ENCODE results near the gene SEMA5A. TPM values are rescaled to one million over a fixed set of nuclear protein-coding genes. Genes with fewer than 3 reads are reported as not detected.

Gene SEMA5A
- total and polyA plus RNA-seq, 2 of the 8 experiments (the other 6 are each of a cell fraction or from before 2014, with no cell fraction given): 5.3 to 8.9 TPM

GRCh38 chr5:9551567-9552537 lies 6.0 kb upstream of the SEMA5A start (continued):
- TF ChIP-seq CBX8 (IDR thresholded peaks at IDR 0.05; ENCODE audit: borderline replicate concordance, low read depth, low read length) (no peak), CREB1 (IDR thresholded peaks at IDR 0.05) (no peak), BRCA1 (IDR thresholded peaks at IDR 0.05; ENCODE audit: low read depth, low read length) (no peak), SP4 (IDR thresholded peaks at IDR 0.05; ENCODE audit: low read length) (no peak), TEAD4 (IDR thresholded peaks at IDR 0.05; ENCODE audit: low read depth, low read length) (no peak), TAF7 (optimal IDR thresholded peaks at IDR 0.05; ENCODE audit: borderline replicate concordance, low read depth, low read length) (no peak), TCF12 (IDR thresholded peaks at IDR 0.05; ENCODE audit: low read depth, low read length) (no peak), KDM4A (IDR thresholded peaks at IDR 0.05; ENCODE audit: low read depth, low read length, severe bottlenecking) (no peak), RFX5 (IDR thresholded peaks at IDR 0.05; ENCODE audit: borderline replicate concordance, low read depth, low read length) (no peak), SIX5 (IDR thresholded peaks at IDR 0.05; ENCODE audit: low read depth, low read length) (no peak)
- TF ChIP-seq, protein P1, sequence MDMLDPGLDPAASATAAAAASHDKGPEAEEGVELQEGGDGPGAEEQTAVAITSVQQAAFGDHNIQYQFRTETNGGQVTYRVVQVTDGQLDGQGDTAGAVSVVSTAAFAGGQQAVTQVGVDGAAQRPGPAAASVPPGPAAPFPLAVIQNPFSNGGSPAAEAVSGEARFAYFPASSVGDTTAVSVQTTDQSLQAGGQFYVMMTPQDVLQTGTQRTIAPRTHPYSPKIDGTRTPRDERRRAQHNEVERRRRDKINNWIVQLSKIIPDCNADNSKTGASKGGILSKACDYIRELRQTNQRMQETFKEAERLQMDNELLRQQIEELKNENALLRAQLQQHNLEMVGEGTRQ (IDR thresholded peaks at IDR 0.05; ENCODE audit: low read length): no peak

Data from H1 (cell line).